ENCODE data around the gene NLGN1.

- TF ChIP-seq ISL1 (CRISPR knock-in tag; IDR thresholded peaks at IDR 0.05): no peak
- TF ChIP-seq RARB (CRISPR knock-in tag; IDR thresholded peaks at IDR 0.05): no peak
Observed at GRCh38 chr3:173354124-173354523, 43.4 kb upstream of the NLGN1 start.

Measured in SK-N-SH treated with all-trans-retinoic acid at 6 μM for 48 hours (cell line).